Measurements from ENCODE around the gene SCN1B.

DNA sequence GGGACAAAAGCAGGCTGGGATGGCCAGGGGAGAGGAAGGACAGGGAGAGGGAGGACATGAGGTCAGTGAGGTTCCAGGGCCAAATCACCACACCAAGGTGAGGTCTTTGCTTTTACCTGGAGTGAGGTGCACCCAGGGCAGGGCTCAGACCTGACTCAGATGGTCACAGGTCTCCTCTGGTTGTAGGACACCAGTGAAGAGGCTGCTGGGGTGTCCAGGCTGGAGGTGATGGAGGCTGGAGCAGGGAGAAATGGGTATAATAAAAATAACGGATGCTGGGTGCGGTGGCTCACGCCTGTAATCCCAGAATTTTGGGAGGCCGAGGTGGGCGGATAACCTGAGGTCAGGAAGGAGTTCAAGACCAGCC is 23.3 kb upstream of the SCN1B start:
- no peak for TF ChIP-seq POLR2A (IDR thresholded peaks at IDR 0.05)
- TF ChIP-seq, protein P1, sequence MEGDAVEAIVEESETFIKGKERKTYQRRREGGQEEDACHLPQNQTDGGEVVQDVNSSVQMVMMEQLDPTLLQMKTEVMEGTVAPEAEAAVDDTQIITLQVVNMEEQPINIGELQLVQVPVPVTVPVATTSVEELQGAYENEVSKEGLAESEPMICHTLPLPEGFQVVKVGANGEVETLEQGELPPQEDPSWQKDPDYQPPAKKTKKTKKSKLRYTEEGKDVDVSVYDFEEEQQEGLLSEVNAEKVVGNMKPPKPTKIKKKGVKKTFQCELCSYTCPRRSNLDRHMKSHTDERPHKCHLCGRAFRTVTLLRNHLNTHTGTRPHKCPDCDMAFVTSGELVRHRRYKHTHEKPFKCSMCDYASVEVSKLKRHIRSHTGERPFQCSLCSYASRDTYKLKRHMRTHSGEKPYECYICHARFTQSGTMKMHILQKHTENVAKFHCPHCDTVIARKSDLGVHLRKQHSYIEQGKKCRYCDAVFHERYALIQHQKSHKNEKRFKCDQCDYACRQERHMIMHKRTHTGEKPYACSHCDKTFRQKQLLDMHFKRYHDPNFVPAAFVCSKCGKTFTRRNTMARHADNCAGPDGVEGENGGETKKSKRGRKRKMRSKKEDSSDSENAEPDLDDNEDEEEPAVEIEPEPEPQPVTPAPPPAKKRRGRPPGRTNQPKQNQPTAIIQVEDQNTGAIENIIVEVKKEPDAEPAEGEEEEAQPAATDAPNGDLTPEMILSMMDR (IDR thresholded peaks at IDR 0.05): no peak
